Mucosa of descending colon (tissue), 3 donors: ENCODE data around the gene OBSCN. TPM values are rescaled to one million over a fixed set of nuclear protein-coding genes. Genes with fewer than 3 reads are reported as not detected.

Experiments
- ATAC-seq: fragments of 200-7000 bp; cut with Tn5 transposase; one replicate; pipeline ENCODE4 v1.9.1; 2020; ENCODE audit warnings: mild to moderate bottlenecking, moderate library complexity
- DNase-seq, 3 donors: peaks; one replicate each; pipeline ENCODE4 v3.0.0-alpha.2; 2020
- H3K36me3 ChIP-seq: fragments of 200-600 bp; one replicate; pipeline ENCODE4 v1.8.0; 2021; ENCODE audit warnings: low read depth, mild to moderate bottlenecking
- H3K4me1 ChIP-seq: fragments of 200-600 bp; one replicate; pipeline ENCODE4 v1.8.0; 2021; ENCODE audit warnings: low read depth, mild to moderate bottlenecking
- H3K4me3 ChIP-seq: fragments of 200-600 bp; one replicate; pipeline ENCODE4 v1.8.0; 2021; ENCODE audit warnings: mild to moderate bottlenecking
- H3K9me3 ChIP-seq: fragments of 200-600 bp; one replicate; pipeline ENCODE4 v1.8.0; 2021; ENCODE audit warnings: mild to moderate bottlenecking
- intact Hi-C, 2 donors: fragments of 100-400 bp; cut with DNase I in 1 of 2; cut with micrococcal nuclease in 1 of 2; formaldehyde crosslinking; loops; one replicate each; pipeline versions ENCODE4 v1.11.0 to v1.11.1; 2022; cut with DNase I, micrococcal nuclease
- total RNA-seq, 3 donors: library from RNA; stranded (reverse); fragmentation: NEBNext Ultra II Directional in 2 of 3; extraction: Animal tissue kit (Norgen Biotek cat#: 25700) in 2 of 3; gene quantifications; one replicate each; pipeline versions ENCODE4 v1.2.1 to v1.2.4, GENCODE V29; 2021 to 2023
- TF ChIP-seq, protein P1 (sequence below): fragments of 200-600 bp; IDR thresholded peaks from one replicate; pipeline ENCODE4 v1.8.0; 2022; ENCODE audit warnings: antibody characterized with exemption, mild to moderate bottlenecking
- donor health status: DM: no; HTN: no; CAD: no; lungs with moderate emphysema.
- donor health status: DM: no; HTN: no; CAD: no.
- donor health status: DM: no; HTN: yes; CAD: no.

The OBSCN gene
- total RNA-seq, 3 donors from 2014 or later = 4.2 to 30.9 (median 7.5) TPM

DNA sequence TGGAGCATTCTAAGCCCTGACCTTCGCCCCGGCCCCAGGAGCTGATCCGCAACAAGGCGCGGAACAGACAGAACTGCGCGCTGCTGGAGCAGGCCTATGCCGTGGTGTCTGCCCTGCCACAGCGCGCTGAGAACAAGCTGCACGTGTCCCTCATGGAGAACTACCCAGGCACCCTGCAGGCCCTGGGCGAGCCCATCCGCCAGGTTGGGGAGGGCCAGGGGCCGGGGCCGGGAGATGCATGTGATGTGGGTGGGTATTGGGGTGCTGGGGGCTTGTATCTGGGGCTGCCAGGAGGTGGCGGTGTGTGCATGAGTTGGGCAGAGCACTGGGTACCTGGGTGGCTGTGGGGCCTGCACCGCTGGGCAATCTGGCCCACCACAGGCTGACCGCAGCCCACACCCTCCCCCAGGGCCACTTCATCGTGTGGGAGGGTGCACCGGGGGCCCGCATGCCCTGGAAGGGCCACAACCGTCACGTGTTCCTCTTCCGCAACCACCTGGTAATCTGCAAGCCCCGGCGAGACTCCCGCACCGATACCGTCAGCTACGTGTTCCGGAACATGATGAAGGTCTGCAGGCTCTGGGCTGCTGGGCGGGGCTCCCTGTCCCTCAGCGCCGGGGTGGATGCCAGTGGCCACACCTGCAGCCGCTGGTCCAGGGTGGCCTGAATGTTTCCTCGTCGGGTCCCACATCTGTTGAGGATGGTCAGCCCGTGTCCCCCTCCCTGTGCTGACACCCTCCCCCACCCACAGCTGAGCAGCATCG lies 133.0 kb downstream of the OBSCN start:
- TF ChIP-seq, protein P1, sequence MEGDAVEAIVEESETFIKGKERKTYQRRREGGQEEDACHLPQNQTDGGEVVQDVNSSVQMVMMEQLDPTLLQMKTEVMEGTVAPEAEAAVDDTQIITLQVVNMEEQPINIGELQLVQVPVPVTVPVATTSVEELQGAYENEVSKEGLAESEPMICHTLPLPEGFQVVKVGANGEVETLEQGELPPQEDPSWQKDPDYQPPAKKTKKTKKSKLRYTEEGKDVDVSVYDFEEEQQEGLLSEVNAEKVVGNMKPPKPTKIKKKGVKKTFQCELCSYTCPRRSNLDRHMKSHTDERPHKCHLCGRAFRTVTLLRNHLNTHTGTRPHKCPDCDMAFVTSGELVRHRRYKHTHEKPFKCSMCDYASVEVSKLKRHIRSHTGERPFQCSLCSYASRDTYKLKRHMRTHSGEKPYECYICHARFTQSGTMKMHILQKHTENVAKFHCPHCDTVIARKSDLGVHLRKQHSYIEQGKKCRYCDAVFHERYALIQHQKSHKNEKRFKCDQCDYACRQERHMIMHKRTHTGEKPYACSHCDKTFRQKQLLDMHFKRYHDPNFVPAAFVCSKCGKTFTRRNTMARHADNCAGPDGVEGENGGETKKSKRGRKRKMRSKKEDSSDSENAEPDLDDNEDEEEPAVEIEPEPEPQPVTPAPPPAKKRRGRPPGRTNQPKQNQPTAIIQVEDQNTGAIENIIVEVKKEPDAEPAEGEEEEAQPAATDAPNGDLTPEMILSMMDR = no peak
- ATAC-seq = no peak
- Histone ChIP-seq H3K9me3 (no peaks in the 10 kb centered on the region), H3K36me3 (no peaks in the 10 kb centered on the region), H3K4me3 (no peak overlapping the region), H3K4me1 (no peaks in the 10 kb centered on the region)
- peak in 2 of 3 donors; percentile 32 to 33 for DNase-seq
- intact Hi-C loops = no loop called here

- Histone ChIP-seq H3K4me1 (no peaks in the 10 kb centered on the region), H3K36me3 (no peaks in the 10 kb centered on the region), H3K9me3 (no peaks in the 10 kb centered on the region), H3K4me3 (no peak overlapping the region)
- intact Hi-C loops = no loop called here
- DNase-seq (peak in 1 of 3 donors; percentile 37), ATAC-seq (no peak)
- TF ChIP-seq, protein P1 = no peak
These were observed 133.6 kb downstream of the OBSCN start for GRCh38 chr1:228341450-228341813.

DNA sequence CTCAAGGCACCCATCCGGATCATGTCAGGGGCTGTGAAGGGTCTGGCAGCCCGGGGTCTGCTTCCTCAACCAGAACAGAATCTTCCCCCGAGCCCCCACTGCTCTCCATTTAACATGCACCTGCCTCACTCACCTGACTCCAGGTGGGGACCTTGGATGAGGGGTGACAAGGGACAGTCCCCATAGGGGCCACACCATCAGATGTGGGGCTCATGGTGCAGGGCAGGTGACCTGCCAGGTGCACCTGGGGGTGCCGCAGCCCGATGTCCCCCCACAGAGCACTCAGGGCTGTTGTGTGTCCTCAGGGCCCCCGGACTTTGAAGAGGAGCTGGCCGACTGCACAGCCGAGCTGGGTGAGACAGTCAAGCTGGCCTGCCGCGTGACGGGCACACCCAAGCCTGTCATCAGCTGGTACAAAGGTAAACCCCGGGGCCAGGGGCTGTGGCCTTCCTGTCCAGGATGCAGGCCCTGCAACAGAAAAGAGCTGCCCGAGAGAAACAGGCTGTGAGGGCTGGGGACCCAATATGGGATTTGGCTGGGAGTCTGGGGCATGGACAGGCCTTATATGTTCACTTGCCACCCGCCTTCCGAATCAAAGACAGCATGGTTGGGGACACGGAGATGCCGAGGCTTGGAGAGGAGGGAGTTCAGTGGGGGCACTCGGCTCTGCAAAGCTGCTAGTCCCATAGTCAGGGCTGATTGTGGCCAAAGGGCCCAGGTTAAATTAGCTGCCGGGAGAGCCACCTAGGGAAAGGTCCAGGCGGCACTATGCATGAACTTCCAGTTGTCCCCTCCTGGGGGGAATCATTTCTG lies 134.2 kb downstream of the OBSCN start:
- Histone ChIP-seq H3K4me1 (no peaks in the 10 kb centered on the region), H3K9me3 (no peaks in the 10 kb centered on the region), H3K4me3 (no peak overlapping the region), H3K36me3 (no peaks in the 10 kb centered on the region)
- DNase-seq (peak in 2 of 3 donors; percentile 12 to 39), ATAC-seq (no peak)
- intact Hi-C loops = no loop called here
- TF ChIP-seq, protein P1 = no peak

- H3K36me3 ChIP-seq = no peaks in the 10 kb centered on the region
- H3K9me3 ChIP-seq = no peaks in the 10 kb centered on the region
- H3K4me1 ChIP-seq = no peaks in the 10 kb centered on the region
- intact Hi-C loops = no loop called here
- H3K4me3 ChIP-seq = no peak overlapping the region
- TF ChIP-seq, protein P1 = no peak
- ATAC-seq (no peak), DNase-seq (peak in 1 of 3 donors; percentile 14)
These were observed 134.9 kb downstream of the OBSCN start for GRCh38 chr1:228342627-228343190.

- no peak overlapping the region for H3K4me3 ChIP-seq
- H3K4me1 ChIP-seq = no peaks in the 10 kb centered on the region
- no peak for ATAC-seq
- H3K9me3 ChIP-seq = no peaks in the 10 kb centered on the region
- TF ChIP-seq, protein P1 = no peak
- intact Hi-C loops = no loop called here
- no peaks in the 10 kb centered on the region for H3K36me3 ChIP-seq
- DNase-seq = no peak
These were observed 135.4 kb downstream of the OBSCN start for GRCh38 chr1:228343191-228343661.
